Lower leg skin (tissue), 3 donors: ENCODE results near the gene NFIB.

Source experiments
- POLR2A ChIP-seq, 2 donors: fragments of 450-650 bp; IDR thresholded peaks; one replicate each; pipeline ENCODE4 v1.6.1; 2016 to 2017; ENCODE audit warnings: antibody characterized with exemption in 2 of 2, mild to moderate bottlenecking in 1 of 2, moderate library complexity in 1 of 2
- TF ChIP-seq, protein P1 (sequence below), 3 donors: fragments of 450-650 bp; IDR thresholded peaks; one replicate each; pipeline ENCODE4 v1.5.1; 2016; ENCODE audit warnings: antibody characterized with exemption in 3 of 3, mild to moderate bottlenecking in 3 of 3, moderate library complexity in 2 of 3

DNA sequence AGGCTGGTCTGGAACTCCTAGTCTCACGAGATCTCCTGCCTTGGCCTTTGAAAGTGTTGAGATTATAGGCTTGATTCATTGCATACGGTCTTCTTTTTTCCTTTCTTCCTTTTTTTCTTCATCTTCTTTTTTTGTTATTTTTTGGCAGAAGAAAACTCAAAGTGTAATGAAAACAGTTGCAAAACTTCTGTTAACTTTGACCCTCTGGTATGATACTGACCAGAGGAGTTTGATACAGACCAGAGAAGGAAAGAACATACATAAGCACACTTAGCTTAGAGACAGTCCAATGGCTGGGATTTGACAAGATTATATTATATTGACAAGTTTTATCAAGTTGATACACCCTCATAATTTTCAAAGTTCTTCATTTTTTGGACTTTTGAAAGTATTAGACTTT lies 181.2 kb downstream of the NFIB start:
- TF ChIP-seq, protein P1, sequence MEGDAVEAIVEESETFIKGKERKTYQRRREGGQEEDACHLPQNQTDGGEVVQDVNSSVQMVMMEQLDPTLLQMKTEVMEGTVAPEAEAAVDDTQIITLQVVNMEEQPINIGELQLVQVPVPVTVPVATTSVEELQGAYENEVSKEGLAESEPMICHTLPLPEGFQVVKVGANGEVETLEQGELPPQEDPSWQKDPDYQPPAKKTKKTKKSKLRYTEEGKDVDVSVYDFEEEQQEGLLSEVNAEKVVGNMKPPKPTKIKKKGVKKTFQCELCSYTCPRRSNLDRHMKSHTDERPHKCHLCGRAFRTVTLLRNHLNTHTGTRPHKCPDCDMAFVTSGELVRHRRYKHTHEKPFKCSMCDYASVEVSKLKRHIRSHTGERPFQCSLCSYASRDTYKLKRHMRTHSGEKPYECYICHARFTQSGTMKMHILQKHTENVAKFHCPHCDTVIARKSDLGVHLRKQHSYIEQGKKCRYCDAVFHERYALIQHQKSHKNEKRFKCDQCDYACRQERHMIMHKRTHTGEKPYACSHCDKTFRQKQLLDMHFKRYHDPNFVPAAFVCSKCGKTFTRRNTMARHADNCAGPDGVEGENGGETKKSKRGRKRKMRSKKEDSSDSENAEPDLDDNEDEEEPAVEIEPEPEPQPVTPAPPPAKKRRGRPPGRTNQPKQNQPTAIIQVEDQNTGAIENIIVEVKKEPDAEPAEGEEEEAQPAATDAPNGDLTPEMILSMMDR (IDR thresholded peaks at IDR 0.05), result no peak
- TF ChIP-seq POLR2A (IDR thresholded peaks at IDR 0.05), result no peak
